GM21390 (cell line): Measurements from ENCODE around the gene BICDL1.

Source experiments
- ATAC-seq: cut with Tn5 transposase; IDR thresholded peaks from one replicate; pipeline ENCODE4 v1.9.1; 2021; ENCODE audit not compliant: unreplicated experiment

BICDL1 gene

GRCh38 chr12:120121343-120121742 lies 132.3 kb downstream of the BICDL1 start:
- no peak for ATAC-seq

GRCh38 chr12:120121766-120122293 lies 132.8 kb downstream of the BICDL1 start:
- peak; percentile 48 for ATAC-seq

GRCh38 chr12:120125029-120125428 lies 136.0 kb downstream of the BICDL1 start:
- ATAC-seq, result no peak

GRCh38 chr12:120125792-120126634 lies 137.0 kb downstream of the BICDL1 start:
- no peak for ATAC-seq

GRCh38 chr12:120126635-120127005 lies 137.6 kb downstream of the BICDL1 start:
- no peak for ATAC-seq

DNA sequence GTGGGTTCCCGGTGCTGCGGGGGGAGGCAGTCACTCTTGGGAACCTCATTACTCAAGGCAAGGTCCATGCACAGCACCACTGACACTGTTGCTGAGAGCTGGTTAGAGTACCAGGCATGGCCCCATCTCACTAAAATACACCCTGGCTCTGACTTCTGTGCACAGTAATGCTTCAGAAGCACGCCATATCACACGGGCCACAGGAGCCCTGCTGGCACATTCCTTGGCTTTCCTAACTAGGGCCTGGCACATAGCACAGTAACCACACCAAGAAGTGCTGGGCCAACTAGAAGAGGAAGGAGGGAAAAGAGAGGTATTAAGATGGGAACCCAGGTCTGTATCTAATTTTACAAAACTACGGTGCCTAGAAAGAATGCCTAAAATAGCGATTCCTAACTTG lies 141.0 kb downstream of the BICDL1 start:
- no peak for ATAC-seq

- ATAC-seq, result no peak
Observed at GRCh38 chr12:120131116-120131515, 142.1 kb downstream of the BICDL1 start.

DNA sequence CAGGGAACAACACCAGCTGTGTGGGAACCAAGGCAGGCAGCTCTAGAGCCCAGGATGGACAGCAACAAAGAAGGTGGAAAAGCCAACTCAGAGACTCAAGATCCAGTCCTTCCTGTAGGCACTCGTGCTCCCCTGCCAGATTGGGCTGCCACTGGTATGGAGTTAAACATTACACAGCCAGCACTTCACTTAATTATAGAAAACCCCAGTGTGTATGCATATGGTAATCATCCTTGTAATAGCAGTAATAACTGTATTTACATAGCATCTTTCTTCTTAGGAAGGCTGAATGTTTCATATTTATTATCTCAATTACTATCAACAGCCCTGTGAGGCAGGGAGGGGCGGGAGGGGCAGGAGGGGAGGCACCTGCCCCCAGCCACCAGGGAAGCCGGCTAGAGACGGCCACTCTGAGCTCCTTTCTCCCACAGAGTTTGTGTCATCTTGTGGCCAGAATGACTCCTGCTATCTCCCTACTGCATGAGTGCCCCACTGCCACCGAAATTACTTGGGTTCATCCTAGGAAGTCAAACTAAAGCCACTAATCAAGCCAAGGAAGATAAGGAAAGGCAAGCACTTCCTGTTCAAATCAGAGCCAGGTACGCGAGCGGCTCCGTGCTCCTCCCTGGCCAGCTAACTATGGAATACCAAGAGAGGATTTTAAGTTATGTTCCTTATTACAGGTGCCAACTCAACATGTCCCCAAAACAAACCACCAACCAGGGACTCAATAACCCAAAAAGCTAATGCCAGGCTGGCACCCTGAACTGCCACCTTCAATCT lies 143.2 kb downstream of the BICDL1 start:
- ATAC-seq, result no peak

DNA sequence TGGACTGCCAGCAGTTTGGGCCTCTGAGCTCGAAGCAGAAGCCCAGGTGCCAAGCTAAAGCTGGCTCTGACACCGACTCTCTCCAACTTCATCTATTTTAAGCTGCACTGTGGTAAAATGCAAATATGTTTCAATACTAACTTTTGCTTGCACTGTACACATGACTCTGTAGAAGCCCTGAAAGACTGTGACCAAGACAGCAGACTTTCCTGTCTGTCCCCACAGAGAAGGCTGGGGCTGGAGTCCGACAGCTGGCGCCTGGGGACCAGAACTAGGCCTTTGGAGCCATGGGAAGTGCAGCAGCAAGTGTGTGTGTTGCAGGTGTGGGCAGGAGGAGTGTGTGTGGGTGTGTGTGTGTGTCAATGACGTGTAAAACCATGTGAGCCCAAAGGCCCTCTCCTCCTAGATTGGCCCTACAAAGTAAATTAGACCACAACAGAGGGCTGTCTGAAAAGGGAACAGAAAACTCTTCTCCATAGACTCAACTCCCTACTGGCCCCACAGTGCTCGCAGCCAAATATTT lies 143.9 kb downstream of the BICDL1 start:
- peak; percentile 91 for ATAC-seq

GRCh38 chr12:120134307-120134980 lies 145.4 kb downstream of the BICDL1 start:
- no peak for ATAC-seq

- ATAC-seq, result no peak
Observed at GRCh38 chr12:120136093-120136770, 147.2 kb downstream of the BICDL1 start.

GRCh38 chr12:120137833-120138232 lies 148.8 kb downstream of the BICDL1 start:
- no peak for ATAC-seq

DNA sequence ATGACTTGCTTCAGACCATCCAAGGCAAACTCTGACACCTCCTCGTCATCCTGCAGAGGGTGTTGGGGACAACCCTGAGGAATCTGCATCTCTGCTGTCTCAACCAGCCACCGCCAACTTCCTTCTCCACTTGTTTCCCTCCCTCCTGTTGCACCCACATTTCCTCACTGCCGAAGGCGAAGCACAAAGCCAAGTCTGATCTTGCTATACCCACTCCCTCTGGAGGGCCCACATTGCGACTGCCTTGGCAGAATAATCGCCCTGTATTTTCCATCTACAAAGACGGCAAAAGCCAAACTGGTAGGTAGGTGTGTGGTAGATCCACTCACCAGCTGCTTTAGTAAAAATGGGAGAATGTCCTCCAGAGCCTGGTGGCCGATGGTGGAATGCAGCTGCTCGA lies 149.3 kb downstream of the BICDL1 start:
- ATAC-seq, result no peak

- ATAC-seq, result no peak
Observed at GRCh38 chr12:120139958-120140357, 150.9 kb downstream of the BICDL1 start.

- no peak for ATAC-seq
Observed at GRCh38 chr12:120140603-120141002, 151.6 kb downstream of the BICDL1 start.

GRCh38 chr12:120141336-120141735 lies 152.3 kb downstream of the BICDL1 start:
- ATAC-seq, result no peak

GRCh38 chr12:120142231-120142877 lies 153.3 kb downstream of the BICDL1 start:
- ATAC-seq, result no peak
